K562 (cell line): ENCODE data around the gene TAL1. TPM values are rescaled to one million over a fixed set of nuclear protein-coding genes. Genes with fewer than 3 reads are reported as not detected.

ENCODE experiments used
- CHD7 ChIP-seq: fragments of 200-600 bp; sonication (generic); IDR thresholded peaks from one replicate; pipeline ENCODE4 v1.6.1; 2012; ENCODE audit warnings: mild to moderate bottlenecking, low read depth, low read length, inconsistent platforms
- E2F1 ChIP-seq: sonication (generic); formaldehyde crosslinking; IDR thresholded peaks from 2 replicates; pipeline ENCODE4 v1.8.1; 2023; ENCODE audit warnings: mild to moderate bottlenecking, missing genetic modification reagents, moderate library complexity
- EP400 ChIP-seq: fragments of 450-650 bp; IDR thresholded peaks from 2 replicates; pipeline ENCODE4 v1.6.1; 2017; ENCODE audit warnings: antibody characterized with exemption, mild to moderate bottlenecking, moderate library complexity
- FOSL1 ChIP-seq: fragments of 200-800 bp; sonication (Bioruptor generic); conservative IDR thresholded peaks from 2 replicates; pipeline ENCODE4 v1.6.1; 2016; ENCODE audit warnings: missing genetic modification characterization, missing compliant biosample characterization
- MBD2 ChIP-seq: sonication (generic); IDR thresholded peaks from 2 replicates; pipeline ENCODE4 v1.6.1; 2016; ENCODE audit warnings: low read depth, borderline replicate concordance
- PTBP1 ChIP-seq: fragments of 200-400 bp; formaldehyde crosslinking; IDR thresholded peaks from 2 replicates; pipeline ENCODE4 v1.6.1; 2017; ENCODE audit warnings: low read depth, low read length
- TRIM28 ChIP-seq: fragments of 450-650 bp; IDR thresholded peaks from 2 replicates; pipeline ENCODE4 v1.6.1; 2017
- ZBTB33 ChIP-seq: sonication (generic); formaldehyde crosslinking; IDR thresholded peaks from 2 replicates; pipeline ENCODE4 v1.8.1; 2023; ENCODE audit warnings: mild to moderate bottlenecking, missing genetic modification reagents
- ZNF347 ChIP-seq: fragments of 450-650 bp; formaldehyde crosslinking; IDR thresholded peaks from 2 replicates; pipeline ENCODE4 v1.4.0; 2020; ENCODE audit warnings: low read depth, mild to moderate bottlenecking, moderate library complexity
- ZNF764 ChIP-seq: fragments of 250-450 bp; sonication (Bioruptor Pico); IDR thresholded peaks from 2 replicates; pipeline ENCODE4 v1.4.0; 2020; ENCODE audit warnings: low read depth, mild to moderate bottlenecking, moderate library complexity
- ZNF79 ChIP-seq: fragments of 250-450 bp; sonication (Bioruptor Pico); IDR thresholded peaks from 2 replicates; pipeline ENCODE4 v1.4.0; 2020; ENCODE audit warnings: low read depth, mild to moderate bottlenecking, moderate library complexity
- polyA plus RNA-seq, 8 experiments: library from polyadenylated mRNA; depleted of rRNA in 4 of 8; stranded (reverse) in 5 of 8; unstranded in 3 of 8; fragments of >200 nt; fragmentation: Nextera tagmentation in 2 of 8; fragmentation: Illumina TruSeq in 1 of 8; extraction: Ambion mirVana in 2 of 8; extraction: Trizol in 1 of 8; gene quantifications; 2 replicates each; pipeline versions ENCODE4 v1.2.1 to v1.2.3, GENCODE V29; 2011 to 2014; ENCODE audit warnings: inconsistent platforms in 1 of 8, missing spikeins in 1 of 8
- total RNA-seq, 7 experiments: library from RNA; depleted of rRNA in 6 of 7; stranded (reverse); fragments of >200 nt in 6 of 7; fragmentation: Illumina TruSeq in 2 of 7; extraction: Trizol in 2 of 7; gene quantifications; 2 replicates each; pipeline versions ENCODE4 v1.2.1 to v1.2.3, GENCODE V29; 2011 to 2021; ENCODE audit warnings: low replicate concordance in 1 of 7

The TAL1 gene
- total and polyA plus RNA-seq, 9 of the 15 experiments (the other 6 are each of a cell fraction or from before 2014, with no cell fraction given) = 18.5 to 106 (median 59.7) TPM

GRCh38 chr1:47179017-47179987 lies 52.7 kb downstream of the TAL1 start (continued):
- TF ChIP-seq ZNF347 (CRISPR knock-in tag) (no peak), MBD2 (peak; percentile 53; the same call in 1 of the 2 replicates), TRIM28 (peak; percentile 57; the same call in 1 of the 2 replicates), PTBP1 (0 out of 2 replicates have a peak, but pooled peaks have one; percentile 62), ZBTB33 (CRISPR knock-in tag) (peak; percentile 53; the same call in 1 of the 2 replicates), ZNF764 (CRISPR knock-in tag) (no peak), E2F1 (CRISPR knock-in tag) (0 out of 2 replicates have a peak, but pooled peaks have one; percentile 53), EP400 (peak; percentile 74), CHD7 (no peak), FOSL1 (tag) (no peak), ZNF79 (CRISPR knock-in tag) (no peak)
